ENCODE measurements around the gene BRD1.
A peak's percentile ranks its signal among the peaks of the same experiment; 100 is the strongest.

BRD1 gene

DNA sequence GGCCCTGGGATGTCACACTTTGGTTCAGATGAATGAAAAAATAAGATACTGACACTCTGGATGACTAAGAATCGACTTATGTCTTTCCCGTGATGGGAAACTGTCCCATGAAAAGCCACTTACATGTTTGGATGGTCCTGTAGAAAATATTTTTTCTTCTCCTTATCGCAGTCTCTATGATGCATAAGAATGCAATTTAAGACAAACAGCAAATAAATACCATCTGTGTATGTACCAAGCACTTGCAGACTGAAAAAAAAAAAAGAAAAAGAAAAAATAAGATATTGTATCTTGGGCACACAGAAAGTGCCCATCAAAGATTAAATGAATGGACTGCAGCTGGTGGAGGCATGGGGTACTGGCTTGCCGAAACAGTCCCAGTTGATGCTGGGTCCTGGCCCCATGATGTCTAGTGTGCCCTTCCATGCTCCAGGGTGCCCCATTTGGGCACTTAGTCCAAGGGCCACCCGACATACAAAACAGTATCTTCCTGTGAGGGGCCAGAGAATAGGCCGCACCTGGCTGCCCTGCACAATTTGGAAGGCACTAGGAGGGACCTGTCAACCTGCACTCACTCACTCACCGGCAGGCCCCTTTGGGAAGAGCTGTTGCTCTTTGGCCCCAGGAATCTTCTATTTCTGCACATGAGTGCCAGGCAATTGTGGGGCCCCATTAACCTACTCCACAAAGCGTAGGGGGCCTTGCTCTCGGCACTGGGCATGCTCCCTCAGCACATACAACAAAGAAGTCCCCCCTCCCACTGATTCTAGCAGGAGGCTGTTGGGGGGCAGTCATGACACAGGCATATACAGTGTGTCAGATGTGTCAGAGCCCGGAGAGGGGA, 23.5 kb upstream of the BRD1 start:
- H3K27me3 ChIP-seq: peaks cover 4% of the 10 kb centered on the region
- H3K9me3 ChIP-seq: no peaks in the 10 kb centered on the region
- peaks cover 44 to 50% of the 10 kb centered on the region in 2 experiments for H3K4me1 ChIP-seq (ENCODE audit: control insufficient read depth in 1 of 2, insufficient read depth in 1 of 2, low read depth in 1 of 2, low read length in 1 of 2)
- H3K36me3 ChIP-seq: no peaks in the 10 kb centered on the region
- no peak overlapping the region for H3K27ac ChIP-seq
- TF ChIP-seq, protein P1, sequence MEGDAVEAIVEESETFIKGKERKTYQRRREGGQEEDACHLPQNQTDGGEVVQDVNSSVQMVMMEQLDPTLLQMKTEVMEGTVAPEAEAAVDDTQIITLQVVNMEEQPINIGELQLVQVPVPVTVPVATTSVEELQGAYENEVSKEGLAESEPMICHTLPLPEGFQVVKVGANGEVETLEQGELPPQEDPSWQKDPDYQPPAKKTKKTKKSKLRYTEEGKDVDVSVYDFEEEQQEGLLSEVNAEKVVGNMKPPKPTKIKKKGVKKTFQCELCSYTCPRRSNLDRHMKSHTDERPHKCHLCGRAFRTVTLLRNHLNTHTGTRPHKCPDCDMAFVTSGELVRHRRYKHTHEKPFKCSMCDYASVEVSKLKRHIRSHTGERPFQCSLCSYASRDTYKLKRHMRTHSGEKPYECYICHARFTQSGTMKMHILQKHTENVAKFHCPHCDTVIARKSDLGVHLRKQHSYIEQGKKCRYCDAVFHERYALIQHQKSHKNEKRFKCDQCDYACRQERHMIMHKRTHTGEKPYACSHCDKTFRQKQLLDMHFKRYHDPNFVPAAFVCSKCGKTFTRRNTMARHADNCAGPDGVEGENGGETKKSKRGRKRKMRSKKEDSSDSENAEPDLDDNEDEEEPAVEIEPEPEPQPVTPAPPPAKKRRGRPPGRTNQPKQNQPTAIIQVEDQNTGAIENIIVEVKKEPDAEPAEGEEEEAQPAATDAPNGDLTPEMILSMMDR (IDR thresholded peaks at IDR 0.05): no peak
- H3K4me3 ChIP-seq (ENCODE audit: low read depth in 1 of 2, low read length in 1 of 2): no peak overlapping the region

DNA sequence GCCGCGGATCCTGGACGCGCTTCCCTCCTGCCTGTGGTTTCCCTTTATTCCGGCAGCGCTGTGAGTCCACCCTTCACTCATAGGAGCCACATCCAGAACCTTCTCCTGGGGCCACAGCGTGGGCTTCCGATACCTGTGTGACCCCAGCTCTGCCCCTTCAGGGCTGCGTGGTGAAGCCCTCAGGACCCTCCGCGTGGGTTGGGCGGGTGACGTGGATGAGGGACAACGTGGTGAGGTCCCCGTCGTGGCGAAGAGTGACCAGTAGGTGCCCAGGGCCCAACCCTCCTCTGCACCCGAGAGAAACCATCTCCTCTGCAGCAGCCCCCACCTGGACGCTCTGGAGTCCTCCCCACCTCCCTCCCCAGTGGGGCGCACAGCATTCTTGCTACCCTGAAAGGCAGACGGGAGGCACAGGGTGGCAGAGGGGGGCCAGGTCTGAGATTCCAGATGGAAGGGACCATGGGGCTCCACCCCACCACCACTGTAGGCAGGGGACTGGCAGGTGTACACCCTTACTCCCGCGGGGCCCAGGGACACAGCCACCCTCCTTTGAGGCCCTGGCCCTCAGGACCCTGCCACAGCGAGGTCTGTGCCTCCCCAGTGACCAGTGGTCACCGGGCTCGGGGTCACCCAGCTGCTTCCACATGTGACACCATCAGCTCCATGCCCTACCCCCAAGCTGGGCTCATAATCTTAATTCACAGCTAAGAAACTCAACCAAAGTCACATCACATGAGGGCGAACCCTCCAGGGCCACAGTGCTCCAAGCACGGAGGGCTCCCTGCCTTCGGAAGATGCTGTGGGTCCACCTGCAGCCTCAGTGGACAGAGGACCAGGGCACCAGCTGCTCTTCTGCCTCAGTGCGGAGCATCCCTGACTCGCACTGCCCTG, 22.6 kb upstream of the BRD1 start:
- TF ChIP-seq, protein P1 (IDR thresholded peaks at IDR 0.05): no peak
- Histone ChIP-seq H3K9me3 (no peaks in the 10 kb centered on the region), H3K27ac (no peak overlapping the region), H3K27me3 (peaks cover 4% of the 10 kb centered on the region), H3K36me3 (no peaks in the 10 kb centered on the region), H3K4me3 (ENCODE audit: low read depth in 1 of 2, low read length in 1 of 2) (peak overlapping the region; percentile 72 to 85), H3K4me1 (ENCODE audit: control insufficient read depth in 1 of 2, insufficient read depth in 1 of 2, low read depth in 1 of 2, low read length in 1 of 2) (peaks cover 34 to 41% of the 10 kb centered on the region in 2 experiments)

DNA sequence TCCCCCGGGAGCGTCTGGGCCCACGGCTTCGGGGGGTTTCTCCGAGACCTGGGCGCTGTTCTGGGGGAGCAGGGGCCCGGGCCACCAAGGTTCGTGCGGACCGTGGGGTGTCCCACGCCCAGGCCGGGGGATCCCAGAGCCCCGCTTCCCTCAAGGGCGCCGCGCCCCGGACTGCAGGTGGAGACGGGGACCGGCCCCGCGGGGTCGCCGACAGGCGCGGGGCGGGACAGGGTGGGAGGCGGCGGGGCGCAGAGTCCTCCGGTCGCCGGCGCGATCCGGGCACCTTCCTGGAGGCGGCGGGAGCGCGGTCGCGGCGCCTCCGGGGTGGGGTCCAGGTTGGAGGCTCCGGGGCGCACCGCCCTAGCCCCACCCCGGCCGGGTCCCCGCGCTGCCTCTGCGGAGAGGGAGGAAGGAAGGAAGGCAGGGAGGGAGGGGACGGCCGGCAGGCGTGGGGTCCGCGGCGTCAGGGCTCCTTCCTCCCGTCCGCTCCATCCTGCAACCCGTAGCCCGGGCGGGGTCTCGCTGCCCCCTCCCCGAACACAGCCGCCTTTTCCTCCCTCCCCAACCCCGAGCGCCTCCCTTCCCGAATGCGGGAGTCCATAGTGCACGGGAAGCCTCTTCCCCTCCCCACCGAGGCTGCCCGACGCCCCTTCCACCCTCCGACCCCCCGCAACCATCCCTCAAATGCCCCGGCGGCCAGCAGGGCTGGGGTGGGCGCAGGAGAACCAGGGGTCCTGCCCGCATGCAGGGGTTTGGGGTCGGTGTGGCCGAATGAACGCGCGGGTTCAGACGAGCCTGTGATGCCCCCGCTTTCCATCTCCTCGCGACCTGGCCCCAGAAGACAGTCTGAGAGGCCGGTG, 21.7 kb upstream of the BRD1 start:
- Histone ChIP-seq H3K4me1 (ENCODE audit: control insufficient read depth in 1 of 2, insufficient read depth in 1 of 2, low read depth in 1 of 2, low read length in 1 of 2) (peaks cover 26 to 33% of the 10 kb centered on the region in 2 experiments), H3K4me3 (ENCODE audit: low read depth in 1 of 2, low read length in 1 of 2) (peak overlapping the region; percentile 72 to 85), H3K27ac (peak overlapping the region; percentile 52), H3K9me3 (no peaks in the 10 kb centered on the region), H3K27me3 (peaks cover 4% of the 10 kb centered on the region), H3K36me3 (no peaks in the 10 kb centered on the region)
- TF ChIP-seq, protein P1 (IDR thresholded peaks at IDR 0.05): no peak

DNA sequence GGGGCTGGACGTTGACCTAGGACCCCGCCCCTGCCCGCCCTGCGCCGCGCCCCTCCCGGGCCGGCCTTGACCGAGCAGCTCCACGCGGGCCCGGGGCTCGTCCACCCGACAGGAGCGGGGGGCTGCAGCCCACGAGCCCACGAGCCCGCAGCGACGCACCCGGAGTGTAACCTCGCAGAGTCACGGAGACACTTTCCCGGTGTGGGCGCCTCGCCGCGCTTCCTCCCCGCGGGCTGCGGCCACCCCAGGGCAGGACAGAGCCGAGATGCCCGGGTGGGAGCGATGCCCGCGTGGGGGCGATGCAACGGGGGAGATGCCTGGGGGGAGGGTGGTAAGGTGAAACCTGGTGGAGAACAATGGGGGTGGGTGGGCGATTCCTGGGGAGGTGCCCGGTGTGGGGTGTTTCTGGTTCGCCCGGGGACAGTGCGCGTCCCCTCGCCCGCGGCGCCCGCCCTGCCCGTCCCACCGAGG, 21.1 kb upstream of the BRD1 start:
- H3K4me3 ChIP-seq (ENCODE audit: low read depth in 1 of 2, low read length in 1 of 2): peak overlapping the region; percentile 72 to 85
- H3K27ac ChIP-seq: peak overlapping the region; percentile 52
- no peaks in the 10 kb centered on the region for H3K36me3 ChIP-seq
- peaks cover 23 to 30% of the 10 kb centered on the region in 2 experiments for H3K4me1 ChIP-seq (ENCODE audit: control insufficient read depth in 1 of 2, insufficient read depth in 1 of 2, low read depth in 1 of 2, low read length in 1 of 2)
- H3K27me3 ChIP-seq: peaks cover 4% of the 10 kb centered on the region
- TF ChIP-seq, protein P1 (IDR thresholded peaks at IDR 0.05): no peak
- H3K9me3 ChIP-seq: no peaks in the 10 kb centered on the region
